DOHH2 (cell line): ENCODE results near the gene IARS2.

Source experiments
- H3F3A ChIP-seq: fragments of 200-600 bp; sonication (generic), shearing (Covaris generic); 2 replicates; pipeline ENCODE4 v1.6.0; 2016; ENCODE audit warnings: antibody characterized with exemption, mild to moderate bottlenecking; ENCODE audit not compliant: control insufficient read depth, insufficient read depth
- H3K27ac ChIP-seq: fragments of 200-600 bp; sonication (generic); 2 replicates; pipeline ENCODE4 v1.5.1; 2014; ENCODE audit warnings: low read depth, mild to moderate bottlenecking, low read length, moderate library complexity
- H3K27me3 ChIP-seq: fragments of 200-600 bp; sonication (generic); 2 replicates; pipeline ENCODE4 v1.6.1; 2014; ENCODE audit warnings: mild to moderate bottlenecking, low read length, mixed read lengths; ENCODE audit not compliant: control insufficient read depth
- H3K36me3 ChIP-seq: fragments of 200-600 bp; sonication (generic); 2 replicates; pipeline ENCODE4 v1.6.1; 2014; ENCODE audit warnings: mild to moderate bottlenecking, low read length, moderate library complexity, mixed read lengths; ENCODE audit not compliant: control insufficient read depth
- H3K4me1 ChIP-seq: fragments of 200-600 bp; sonication (generic); 2 replicates; pipeline ENCODE4 v1.6.1; 2014; ENCODE audit warnings: mild to moderate bottlenecking, low read length, mixed read lengths; ENCODE audit not compliant: control insufficient read depth
- H3K4me2 ChIP-seq: fragments of 200-600 bp; sonication (generic); 2 replicates; pipeline ENCODE4 v1.6.0; 2014; ENCODE audit warnings: mild to moderate bottlenecking, low read length, moderate library complexity
- H3K4me3 ChIP-seq: fragments of 200-600 bp; sonication (generic); 2 replicates; pipeline ENCODE4 v1.5.1; 2014; ENCODE audit warnings: mild to moderate bottlenecking, low read length, mixed read lengths
- H3K79me2 ChIP-seq: fragments of 200-600 bp; sonication (generic); 2 replicates; pipeline ENCODE4 v1.6.1; 2014; ENCODE audit warnings: mild to moderate bottlenecking, low read length, mixed read lengths; ENCODE audit not compliant: control insufficient read depth
- H3K9me2 ChIP-seq: fragments of 200-600 bp; sonication (generic); replicated peaks from 2 replicates; pipeline ENCODE4 v1.6.1; 2014; ENCODE audit warnings: mild to moderate bottlenecking, low read length, mixed read lengths; ENCODE audit not compliant: control insufficient read depth
- H3K9me3 ChIP-seq: fragments of 200-600 bp; sonication (generic); 2 replicates; pipeline ENCODE4 v1.6.1; 2014; ENCODE audit warnings: antibody characterized with exemption, low read length, mixed read lengths; ENCODE audit not compliant: control insufficient read depth, insufficient read depth
- H4K20me1 ChIP-seq: fragments of 200-600 bp; sonication (generic); 2 replicates; pipeline ENCODE4 v1.6.0; 2014; ENCODE audit warnings: low read depth, mild to moderate bottlenecking, antibody characterized with exemption, low read length, moderate library complexity; ENCODE audit not compliant: control insufficient read depth, insufficient read depth
- CTCF ChIP-seq: fragments of 200-600 bp; sonication (generic); IDR thresholded peaks from one replicate; pipeline ENCODE4 v1.5.1; 2014; ENCODE audit warnings: antibody characterized with exemption, mild to moderate bottlenecking, low read depth, low read length; ENCODE audit not compliant: poor library complexity, severe bottlenecking
- EZH2phosphoT487 ChIP-seq: fragments of 200-600 bp; sonication (generic); IDR thresholded peaks from 2 replicates; pipeline ENCODE4 v1.6.1; 2017; ENCODE audit warnings: borderline replicate concordance, mild to moderate bottlenecking, antibody characterized with exemption, low read length, moderate library complexity, mixed read lengths

Gene IARS2

GRCh38 chr1:220195701-220196100 lies 101.8 kb downstream of the IARS2 start:
- Histone ChIP-seq H3K27me3 (no peaks in the 10 kb centered on the region), H4K20me1 (no peaks in the 10 kb centered on the region; the same call in 1 of the 2 replicates), H3K4me2 (no peak overlapping the region), H3F3A (peaks cover 4% of the 10 kb centered on the region; the same call in 1 of the 2 replicates), H3K4me3 (no peak overlapping the region), H3K27ac (no peak overlapping the region), H3K9me3 (no peaks in the 10 kb centered on the region), H3K9me2 (no peaks in the 10 kb centered on the region), H3K4me1 (no peaks in the 10 kb centered on the region), H3K36me3 (peaks cover 65% of the 10 kb centered on the region), H3K79me2 (no peaks in the 10 kb centered on the region)
- TF ChIP-seq CTCF: no peak
- TF ChIP-seq EZH2phosphoT487: no peak
